Forelimb muscle (tissue), 1 donor: Measurements from ENCODE around the gene OR2T29. TPM values are rescaled to one million over a fixed set of nuclear protein-coding genes. Genes with fewer than 3 reads are reported as not detected.
"Not testable (repeated sequence)": the region's sequence is repeated elsewhere in the genome, so short reads cannot be mapped to it uniquely, and the experiment has no call there.

Source experiments
- DNase-seq: peaks from one replicate; pipeline ENCODE4 v3.0.0-alpha.2; 2013; ENCODE audit warnings: low read depth
- polyA plus RNA-seq: library from polyadenylated mRNA; unstranded; fragments of 120-200 nt; gene quantifications from one replicate; pipeline ENCODE4 v1.2.1, GENCODE V29; 2013; ENCODE audit not compliant: insufficient read length

OR2T29 gene
- not detected for polyA plus RNA-seq

DNA sequence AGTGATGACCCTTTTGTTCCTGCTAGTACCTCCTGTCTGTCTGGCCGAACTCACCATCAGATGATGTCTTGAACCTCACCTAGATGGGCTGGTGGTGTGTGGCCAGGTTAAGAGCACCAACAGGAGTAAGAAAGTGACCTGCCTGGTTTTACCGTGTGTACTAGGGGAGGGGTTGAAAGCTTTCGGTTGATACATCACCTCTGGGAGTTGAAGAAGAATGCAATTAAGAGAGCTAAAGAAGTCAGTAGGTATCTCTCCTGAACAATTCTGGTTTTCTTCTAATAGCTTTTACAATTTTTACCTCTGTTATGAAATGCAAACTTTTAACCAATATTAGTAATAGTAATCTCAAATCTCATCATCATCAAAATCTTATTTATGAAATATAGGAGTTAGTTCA is at the start of gene OR2T29:
TSS of gene OR2T29 (minus strand) at position 101 of the 400 bp plus-strand sequence. CDS start 3,281 bp downstream, outside the sequence.
- not testable (repeated sequence) for DNase-seq

GRCh38 chr1:248611883-248612414 is 49.4 kb upstream of the OR2T29 start:
- no peak for DNase-seq

DNA sequence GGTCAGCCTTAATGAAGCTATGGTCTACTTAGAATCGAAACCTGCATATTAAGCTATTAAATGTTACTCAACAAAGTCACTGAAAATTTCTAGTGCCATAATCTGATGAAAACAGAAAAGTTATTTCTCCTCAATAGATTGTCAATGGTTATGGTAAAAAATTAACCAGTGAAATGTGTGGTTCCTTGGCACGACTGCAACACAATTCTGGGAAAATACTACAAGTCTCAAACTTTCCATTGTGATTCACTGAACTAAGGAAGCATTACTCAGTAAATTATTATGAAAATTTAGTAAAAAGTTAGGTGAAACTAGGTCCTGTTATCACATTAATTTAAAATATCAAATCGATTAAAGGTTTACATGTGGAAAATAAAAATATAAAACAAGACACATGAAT is 47.7 kb upstream of the OR2T29 start:
- no peak for DNase-seq

- DNase-seq: no peak
Measured at GRCh38 chr1:248599396-248599795, 36.8 kb upstream of the OR2T29 start.

GRCh38 chr1:248597589-248597988 is 35.0 kb upstream of the OR2T29 start, which contains the start of gene OR2T10:
Gene OR2T10 (minus strand): TSS chr1:248597700. CDS start chr1:248593768, 3,932 bp downstream.
- no peak for DNase-seq

GRCh38 chr1:248596615-248597014 is 34.0 kb upstream of the OR2T29 start:
- DNase-seq: no peak

DNA sequence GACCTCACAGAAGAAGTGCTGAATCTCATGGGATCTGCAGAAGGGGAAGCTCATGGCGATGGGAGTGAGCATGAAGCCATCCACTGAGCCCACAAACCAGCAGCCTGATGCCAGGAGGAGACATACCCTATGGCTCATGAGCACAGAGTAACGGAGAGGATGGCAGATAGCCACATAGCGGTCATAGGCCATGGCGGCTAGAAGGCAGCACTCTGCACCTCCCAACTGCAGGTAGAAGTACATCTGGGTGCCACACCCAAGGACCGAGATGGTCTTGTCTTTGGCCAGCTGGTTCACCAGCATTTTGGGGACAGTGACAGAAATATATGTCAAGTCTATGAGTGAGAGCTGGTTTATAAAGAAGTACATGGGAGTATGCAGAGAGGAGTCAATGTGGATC is 30.7 kb upstream of the OR2T29 start:
- no peak for DNase-seq

DNA sequence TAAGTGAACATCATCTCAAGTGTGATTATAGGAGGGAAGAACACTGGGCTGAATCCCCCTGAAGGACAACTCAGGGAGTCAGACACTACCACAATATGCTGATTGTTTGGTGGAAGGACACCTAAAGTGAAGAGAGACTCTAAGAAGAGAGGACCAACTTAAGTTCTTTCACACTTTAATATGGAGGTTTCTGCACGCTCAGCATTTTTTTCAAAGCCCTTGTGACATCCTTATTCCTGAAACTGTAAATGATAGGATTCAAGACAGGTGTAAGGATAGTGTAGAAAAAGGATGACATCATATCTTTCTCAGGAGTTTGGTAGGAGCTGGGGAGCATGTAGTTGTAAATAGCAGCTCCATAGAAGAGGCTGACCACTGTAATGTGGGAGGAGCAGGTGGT is 30.1 kb upstream of the OR2T29 start:
- no peak for DNase-seq

DNA sequence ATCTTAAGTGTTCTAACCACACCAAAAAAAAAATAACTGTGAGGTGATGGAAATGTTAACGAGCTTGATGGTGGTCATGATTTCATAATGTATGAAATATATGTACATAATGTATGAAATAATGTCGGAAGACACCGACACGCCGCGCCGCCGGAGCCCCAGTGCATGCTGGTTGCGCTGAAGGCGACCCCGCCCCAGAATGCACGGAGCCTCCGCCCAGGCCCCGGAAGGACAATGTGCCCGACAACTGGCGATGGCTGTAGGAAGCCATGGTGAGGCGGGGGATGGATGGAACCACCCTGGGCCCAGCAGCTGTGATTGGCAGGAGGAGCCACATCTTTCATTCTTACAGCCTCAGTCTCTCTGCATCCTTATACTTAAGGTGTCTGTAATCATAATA is 27.5 kb upstream of the OR2T29 start:
- no peak for DNase-seq

GRCh38 chr1:248589334-248589733 is 26.8 kb upstream of the OR2T29 start:
- no peak for DNase-seq

GRCh38 chr1:248585266-248585665 is 22.7 kb upstream of the OR2T29 start:
- no peak for DNase-seq

- no peak for DNase-seq
Measured at GRCh38 chr1:248576260-248576980, 13.8 kb upstream of the OR2T29 start.

DNA sequence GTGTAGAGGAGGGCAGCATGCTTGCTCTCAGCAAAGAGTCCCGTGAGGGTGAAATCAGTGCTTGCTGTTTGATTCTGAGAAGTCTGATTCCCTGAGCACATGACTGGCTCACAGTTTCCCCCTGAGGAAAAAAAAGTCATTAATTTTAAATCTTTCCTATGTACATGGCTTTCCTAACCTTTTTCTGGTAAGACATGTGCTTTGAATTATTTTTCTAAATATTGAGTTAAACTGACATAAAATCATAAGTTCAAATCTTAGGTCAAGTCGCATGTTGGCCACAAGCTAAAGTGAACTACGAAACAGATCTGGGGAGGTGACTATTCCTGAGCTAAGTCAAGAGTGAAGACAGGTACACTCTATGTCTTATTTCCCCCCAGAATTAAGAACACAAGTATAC is 12.1 kb upstream of the OR2T29 start, which contains the start of gene OR2T34:
TSS of gene OR2T34 (minus strand) at position 101 of the 400 bp plus-strand sequence. CDS start at position 101, 0 bp downstream.
- DNase-seq: not testable (repeated sequence)

GRCh38 chr1:248573856-248574255 is 11.3 kb upstream of the OR2T29 start:
- not testable (repeated sequence) for DNase-seq

DNA sequence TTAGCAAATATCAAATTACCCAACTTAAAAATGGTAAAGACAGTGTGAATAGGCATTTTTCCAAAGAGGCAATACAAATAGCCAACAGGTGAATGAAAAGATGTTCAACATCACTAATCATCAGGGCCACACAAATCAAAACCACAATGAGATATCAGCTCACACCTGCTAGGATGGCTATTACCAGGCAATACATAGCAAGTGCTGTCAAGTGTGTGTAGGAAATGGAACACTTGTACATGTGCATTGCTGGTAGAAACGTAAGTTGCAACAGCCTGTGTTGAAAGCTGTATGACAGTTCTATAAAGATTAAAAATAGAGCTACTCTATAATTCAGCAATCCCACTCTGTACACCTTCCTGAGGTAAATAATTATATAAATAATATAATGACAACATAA is 9.5 kb upstream of the OR2T29 start:
- not testable (repeated sequence) for DNase-seq

- not testable (repeated sequence) for DNase-seq
Measured at GRCh38 chr1:248570811-248571210, 8.2 kb upstream of the OR2T29 start.

DNA sequence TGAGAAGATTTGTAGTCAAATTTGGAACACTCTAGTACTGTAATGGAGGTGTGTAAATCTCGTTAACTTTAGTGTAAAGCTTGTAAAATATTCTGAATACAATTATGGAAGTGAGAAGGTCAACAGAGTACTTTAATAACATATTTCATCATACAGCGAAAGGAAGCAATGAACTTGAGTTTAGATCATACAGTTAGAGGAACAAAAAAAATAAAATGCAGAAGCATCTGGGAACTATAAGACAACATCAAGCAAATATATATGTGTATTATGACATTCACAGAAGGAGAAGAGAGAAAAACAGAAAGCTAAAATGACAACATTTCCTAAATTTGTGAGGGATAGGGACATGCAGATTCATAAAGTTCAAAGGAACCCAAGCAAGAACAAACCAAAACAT is 6.5 kb upstream of the OR2T29 start:
- DNase-seq: not testable (repeated sequence)

DNA sequence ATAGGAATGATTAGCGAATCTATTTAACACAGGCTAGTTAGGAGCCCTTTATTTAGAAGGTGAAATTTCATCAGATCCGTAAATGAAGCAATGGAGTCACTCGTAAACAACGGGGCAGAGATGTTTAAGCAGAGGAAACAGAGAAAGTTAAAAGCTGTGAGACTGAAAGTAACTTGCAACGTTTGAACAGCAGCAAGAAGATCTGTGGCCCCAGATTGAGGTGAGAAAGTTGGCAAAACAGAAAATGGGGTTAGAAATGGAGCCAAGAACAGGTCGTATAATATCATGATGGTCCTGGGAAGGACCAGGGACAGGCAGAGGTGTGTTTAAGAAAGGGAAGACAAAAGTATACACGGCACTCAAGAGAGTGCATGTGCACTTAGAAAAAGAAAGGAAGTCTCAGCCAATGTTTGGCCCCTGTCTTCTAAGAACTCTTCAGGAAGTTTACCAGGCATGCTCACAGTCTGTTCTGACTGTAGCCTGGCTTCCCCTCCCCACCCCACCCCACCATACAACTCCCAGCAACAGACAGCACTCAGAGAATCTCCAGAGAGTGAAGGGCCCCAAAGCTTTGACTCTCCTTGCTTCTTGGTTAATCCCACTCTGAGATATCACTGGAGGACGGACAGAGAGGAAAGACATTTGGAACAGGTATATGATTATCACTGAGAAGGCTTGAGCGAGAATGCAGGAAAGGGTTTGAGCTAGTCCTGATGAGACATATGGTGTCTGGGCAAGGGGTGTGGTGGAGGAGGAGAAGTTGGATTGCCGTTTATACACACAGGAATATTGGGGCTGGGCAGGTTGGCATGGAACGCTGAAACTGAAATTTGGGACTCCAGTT is 3.2 kb upstream of the OR2T29 start:
- DNase-seq: not testable (repeated sequence)

- DNase-seq: not testable (repeated sequence)
Measured at GRCh38 chr1:248551027-248551426, 11.5 kb downstream of the OR2T29 start.

DNA sequence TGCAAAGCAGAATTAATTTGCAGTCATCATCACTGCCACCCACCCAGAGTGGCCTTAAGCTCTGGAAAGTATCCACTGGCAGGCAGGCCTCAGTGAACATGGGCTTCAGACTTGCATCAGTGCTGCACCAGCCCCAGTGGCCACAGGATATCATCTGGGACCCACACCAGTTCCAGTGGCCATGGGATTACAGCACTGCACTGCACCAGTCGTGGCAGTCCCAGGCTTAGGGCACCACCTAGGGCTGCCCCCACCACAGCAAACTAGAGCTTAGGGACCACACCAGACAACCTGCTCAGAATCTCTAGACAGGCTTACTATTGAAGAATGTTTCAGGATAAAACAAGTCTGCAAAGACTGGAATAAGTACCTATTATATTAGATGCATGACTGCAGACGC is 15.2 kb downstream of the OR2T29 start:
- DNase-seq: not testable (repeated sequence)

DNA sequence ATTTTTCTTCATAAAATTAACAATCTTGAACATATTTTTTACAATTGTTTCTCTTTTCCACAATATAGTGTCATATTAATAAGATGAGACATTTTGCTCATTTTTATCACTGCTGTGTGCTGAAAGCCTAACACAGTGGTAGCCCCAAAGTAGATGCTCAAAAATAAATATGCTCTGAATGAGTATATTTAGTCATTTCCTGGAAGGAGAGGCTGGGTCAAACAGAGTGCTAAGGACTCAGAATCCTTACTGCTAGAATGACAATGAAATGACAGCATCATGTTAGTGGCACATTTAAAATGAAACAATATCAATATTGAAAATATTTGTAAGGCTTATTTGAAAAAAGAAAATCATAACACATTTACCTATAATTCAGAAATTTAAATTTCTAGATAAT is 25.1 kb downstream of the OR2T29 start:
- not testable (repeated sequence) for DNase-seq

DNA sequence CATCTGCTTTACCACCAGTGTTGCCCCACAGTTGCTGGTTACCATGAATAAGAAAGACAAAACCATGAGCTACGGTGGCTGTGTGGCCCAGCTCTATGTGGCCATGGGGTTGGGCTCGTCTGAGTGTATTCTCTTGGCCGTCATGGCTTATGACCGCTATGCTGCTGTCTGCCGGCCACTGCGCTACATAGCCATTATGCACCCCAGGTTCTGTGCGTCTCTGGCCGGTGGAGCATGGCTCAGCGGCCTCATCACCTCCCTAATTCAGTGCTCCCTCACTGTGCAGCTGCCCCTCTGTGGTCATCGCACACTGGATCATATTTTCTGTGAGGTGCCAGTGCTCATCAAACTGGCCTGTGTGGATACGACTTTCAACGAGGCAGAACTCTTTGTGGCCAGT is 40.7 kb downstream of the OR2T29 start:
- no peak for DNase-seq
